Endothelial cell of umbilical vein (primary cell): ENCODE measurements around the gene SEL1L2. TPM values are rescaled to one million over a fixed set of nuclear protein-coding genes. Genes with fewer than 3 reads are reported as not detected.

ENCODE experiments used
- BruUV-seq: library from RNA; stranded (reverse); fragments of 400-500 nt; replicated peaks from 2 replicates; lab custom pipeline; 2021; lab: Mats Ljungman, UMichigan
- CTCF ChIA-PET: fragments of 300-600, 350-600 bp; sonication (Branson Sonifier 250); formaldehyde crosslinking; loops from one replicate; lab custom pipeline; 2021; ENCODE audit warnings: antibody characterized with exemption, inconsistent platforms; lab: Charles Lee
- POLR2A ChIA-PET: fragments of 300-600, 350-600 bp; sonication (Branson Sonifier 250); formaldehyde crosslinking; loops from one replicate; lab custom pipeline; 2021; ENCODE audit warnings: antibody characterized with exemption, inconsistent platforms; lab: Charles Lee
- DNase-seq: peaks from one replicate; pipeline ENCODE4 v3.0.0-alpha.2; 2011; ENCODE audit warnings: low read depth, low spot score
- FAIRE-seq: peaks from 2 replicates; lab custom pipeline; 2011; peaks lifted over from hg19 to GRCh38; lab: Jason Lieb, UNC
- H2AFZ ChIP-seq: 2 replicates; pipeline ENCODE4 v1.6.0; 2012; ENCODE audit warnings: low read depth, low read length, control low read depth, inconsistent platforms
- H3K27ac ChIP-seq: 2 replicates; pipeline ENCODE4 v1.5.1; 2011; ENCODE audit warnings: low read depth, mild to moderate bottlenecking, control low read depth, low read length, moderate library complexity; ENCODE audit not compliant: insufficient read depth
- H3K27me3 ChIP-seq, 2 experiments: 2 replicates each; pipeline versions ENCODE4 v1.6.0 to v1.6.1; 2011; ENCODE audit warnings: low read length in 2 of 2, mixed read lengths in 1 of 2; ENCODE audit not compliant: control insufficient read depth in 2 of 2, insufficient read depth in 2 of 2
- H3K36me3 ChIP-seq, 2 experiments: 2 replicates in 1 of 2; 3 replicates in 1 of 2; pipeline ENCODE4 v1.5.1; 2011; ENCODE audit warnings: low read length in 2 of 2, mild to moderate bottlenecking in 1 of 2, moderate library complexity in 1 of 2; ENCODE audit not compliant: control insufficient read depth in 2 of 2, insufficient read depth in 2 of 2; ENCODE audit errors: extremely low read depth in 1 of 2
- H3K4me1 ChIP-seq: 3 replicates; pipeline ENCODE4 v1.5.1; 2011; ENCODE audit warnings: mild to moderate bottlenecking, low read length; ENCODE audit not compliant: control insufficient read depth, insufficient read depth; ENCODE audit errors: extremely low read depth
- H3K4me2 ChIP-seq: 2 replicates; pipeline ENCODE4 v1.6.1; 2011; ENCODE audit warnings: low read length, control low read depth, mixed read lengths; ENCODE audit not compliant: insufficient read depth
- H3K4me3 ChIP-seq, 3 experiments: fragments of 200-600 bp in 1 of 3; sonication (generic), shearing (Covaris generic) in 1 of 3; replicated peaks in 1 of 3; 2 replicates each; pipeline ENCODE4 v1.5.1; 2011 to 2016; ENCODE audit warnings: control low read depth in 3 of 3, low read length in 3 of 3, mild to moderate bottlenecking in 2 of 3, inconsistent platforms in 1 of 3, low read depth in 1 of 3, moderate library complexity in 1 of 3; ENCODE audit not compliant: insufficient read depth in 1 of 3
- H3K79me2 ChIP-seq: 2 replicates; pipeline ENCODE4 v1.6.0; 2012; ENCODE audit warnings: low read length, inconsistent platforms; ENCODE audit not compliant: control insufficient read depth, insufficient read depth
- H3K9ac ChIP-seq: replicated peaks from 2 replicates; pipeline ENCODE3; 2011; ENCODE audit warnings: low read length, control low read depth; ENCODE audit not compliant: insufficient read depth; ENCODE audit errors: extremely low read depth
- H3K9me1 ChIP-seq: replicated peaks from 3 replicates; pipeline ENCODE4 v1.6.0; 2011; ENCODE audit warnings: mild to moderate bottlenecking, low read length; ENCODE audit not compliant: control insufficient read depth, insufficient read depth; ENCODE audit errors: extremely low read depth
- H3K9me3 ChIP-seq: replicated peaks from 2 replicates; pipeline ENCODE4 v1.5.1; 2012; ENCODE audit warnings: low read length, inconsistent platforms; ENCODE audit not compliant: control insufficient read depth, insufficient read depth
- H4K20me1 ChIP-seq: replicated peaks from 2 replicates; pipeline ENCODE3; 2011; ENCODE audit warnings: mild to moderate bottlenecking, low read length; ENCODE audit not compliant: control insufficient read depth, insufficient read depth; ENCODE audit errors: extremely low read depth
- EZH2 ChIP-seq: IDR thresholded peaks from 2 replicates; pipeline ENCODE4 v1.6.1; 2012; ENCODE audit warnings: borderline replicate concordance, low read depth, mild to moderate bottlenecking, moderate library complexity, low read length, inconsistent platforms; ENCODE audit not compliant: severe bottlenecking
- FOS ChIP-seq: IDR thresholded peaks from 2 replicates; pipeline ENCODE4 v1.6.1; 2011; ENCODE audit warnings: mild to moderate bottlenecking, low read length, moderate library complexity, borderline replicate concordance; ENCODE audit not compliant: insufficient read depth
- GATA2 ChIP-seq: IDR thresholded peaks from 2 replicates; pipeline ENCODE4 v1.7.0; 2011; ENCODE audit warnings: low read depth, mild to moderate bottlenecking, moderate library complexity, mixed read lengths, low read length; ENCODE audit not compliant: insufficient read length, insufficient read depth
- MAX ChIP-seq: IDR thresholded peaks from 2 replicates; pipeline ENCODE4 v1.6.1; 2011; ENCODE audit not compliant: insufficient read depth, insufficient read length
- MYC ChIP-seq: IDR thresholded peaks from one replicate; pipeline ENCODE4 v1.6.1; 2011; ENCODE audit warnings: mild to moderate bottlenecking, low read depth, low read length
- POLR2A ChIP-seq: IDR thresholded peaks from 2 replicates; pipeline ENCODE4 v1.6.1; 2012; ENCODE audit warnings: low read depth, mild to moderate bottlenecking, control low read depth, low read length
- POLR2AphosphoS5 ChIP-seq: IDR thresholded peaks from 2 replicates; pipeline ENCODE4 v1.6.1; 2012; ENCODE audit warnings: low read depth, mild to moderate bottlenecking, control low read depth, low read length, moderate library complexity; ENCODE audit not compliant: insufficient read depth
- dilution Hi-C: fragments of 300-500 bp; cut with MboI; formaldehyde crosslinking; loops from one replicate; pipeline ENCODE4 v1.15.0; 2019; ENCODE audit warnings: low sequenced_read_pairs; ENCODE audit not compliant: extremely low pct_ligation_motif_present
- intact Hi-C: fragments of 100-400 bp; cut with micrococcal nuclease; formaldehyde crosslinking; loops from one replicate; pipeline ENCODE4 v1.10.0; 2022
- polyA plus RNA-seq, 4 experiments: library from polyadenylated mRNA; depleted of rRNA in 3 of 4; stranded (reverse) in 3 of 4; unstranded in 1 of 4; fragments of >200 nt; gene quantifications; 2 replicates each; pipeline versions ENCODE4 v1.2.1 to v1.2.3, GENCODE V29; 2011 to 2012; ENCODE audit warnings: missing spikeins in 1 of 4
- total RNA-seq: library from RNA; stranded (reverse); gene quantifications from 2 replicates; pipeline ENCODE4 v1.2.3, GENCODE V29; 2021
- TF ChIP-seq, protein P1 (sequence below), 2 donors: IDR thresholded peaks; 1 replicate in 1 of 2; 2 replicates in 1 of 2; pipeline ENCODE4 v1.5.1; 2011; ENCODE audit warnings: low read length in 2 of 2, mild to moderate bottlenecking in 2 of 2, moderate library complexity in 2 of 2, control low read depth in 1 of 2, inconsistent platforms in 1 of 2, low read depth in 1 of 2; ENCODE audit not compliant: insufficient read depth in 1 of 2; ENCODE audit errors: extremely low read depth in 1 of 2

Gene SEL1L2
- total and polyA plus RNA-seq, 2 donors (not counting 3 experiments of a cell fraction or from before 2014, with no cell fraction given): not detected

- dilution Hi-C loops: no loop called here
- FAIRE-seq (no peak), DNase-seq (no peak)
- intact Hi-C loops: no loop called here
- Histone ChIP-seq H3K4me2 (no peak overlapping the region), H3K9me3 (no peaks in the 10 kb centered on the region), H2AFZ (no peak overlapping the region), H3K4me1 (no peaks in the 10 kb centered on the region), H3K9me1 (no peaks in the 10 kb centered on the region), H3K27me3 (no peaks in the 10 kb centered on the region), H4K20me1 (no peaks in the 10 kb centered on the region), H3K36me3 (no peaks in the 10 kb centered on the region), H3K27ac (no peak overlapping the region), H3K4me3 (no peak overlapping the region), H3K9ac (no peak overlapping the region), H3K79me2 (no peaks in the 10 kb centered on the region)
- ChIA-PET CTCF (no interaction called here), POLR2A (no interaction called here)
- no TSS peak for BruUV-seq
- no peak for TF ChIP-seq EZH2
- TF ChIP-seq GATA2: no peak
- no peak for TF ChIP-seq MAX
- TF ChIP-seq POLR2A: no peak
- TF ChIP-seq FOS: no peak
- no peak for TF ChIP-seq MYC
- no peak for TF ChIP-seq POLR2AphosphoS5
- TF ChIP-seq, protein P1, sequence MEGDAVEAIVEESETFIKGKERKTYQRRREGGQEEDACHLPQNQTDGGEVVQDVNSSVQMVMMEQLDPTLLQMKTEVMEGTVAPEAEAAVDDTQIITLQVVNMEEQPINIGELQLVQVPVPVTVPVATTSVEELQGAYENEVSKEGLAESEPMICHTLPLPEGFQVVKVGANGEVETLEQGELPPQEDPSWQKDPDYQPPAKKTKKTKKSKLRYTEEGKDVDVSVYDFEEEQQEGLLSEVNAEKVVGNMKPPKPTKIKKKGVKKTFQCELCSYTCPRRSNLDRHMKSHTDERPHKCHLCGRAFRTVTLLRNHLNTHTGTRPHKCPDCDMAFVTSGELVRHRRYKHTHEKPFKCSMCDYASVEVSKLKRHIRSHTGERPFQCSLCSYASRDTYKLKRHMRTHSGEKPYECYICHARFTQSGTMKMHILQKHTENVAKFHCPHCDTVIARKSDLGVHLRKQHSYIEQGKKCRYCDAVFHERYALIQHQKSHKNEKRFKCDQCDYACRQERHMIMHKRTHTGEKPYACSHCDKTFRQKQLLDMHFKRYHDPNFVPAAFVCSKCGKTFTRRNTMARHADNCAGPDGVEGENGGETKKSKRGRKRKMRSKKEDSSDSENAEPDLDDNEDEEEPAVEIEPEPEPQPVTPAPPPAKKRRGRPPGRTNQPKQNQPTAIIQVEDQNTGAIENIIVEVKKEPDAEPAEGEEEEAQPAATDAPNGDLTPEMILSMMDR (IDR thresholded peaks at IDR 0.05; ENCODE audit: extremely low read depth in 1 of 2, insufficient read depth in 1 of 2, low read depth in 1 of 2, low read length in 2 of 2): no peak
Observed at GRCh38 chr20:13883425-13883824, 107.0 kb downstream of the SEL1L2 start.
